ENCODE data around the gene NCBP3.
"Not testable (repeated sequence)": the region's sequence is repeated elsewhere in the genome, so short reads cannot be mapped to it uniquely, and the experiment has no call there.

NCBP3 gene

GRCh38 chr17:3880983-3881382, 34.9 kb upstream of the NCBP3 start:
- DNase-seq (ENCODE audit: low read depth), result no peak

- no peak for DNase-seq (ENCODE audit: low read depth)
Observed at GRCh38 chr17:3879591-3880417, 33.8 kb upstream of the NCBP3 start.

- no peak for DNase-seq (ENCODE audit: low read depth)
Observed at GRCh38 chr17:3879186-3879585, 33.1 kb upstream of the NCBP3 start.

DNA sequence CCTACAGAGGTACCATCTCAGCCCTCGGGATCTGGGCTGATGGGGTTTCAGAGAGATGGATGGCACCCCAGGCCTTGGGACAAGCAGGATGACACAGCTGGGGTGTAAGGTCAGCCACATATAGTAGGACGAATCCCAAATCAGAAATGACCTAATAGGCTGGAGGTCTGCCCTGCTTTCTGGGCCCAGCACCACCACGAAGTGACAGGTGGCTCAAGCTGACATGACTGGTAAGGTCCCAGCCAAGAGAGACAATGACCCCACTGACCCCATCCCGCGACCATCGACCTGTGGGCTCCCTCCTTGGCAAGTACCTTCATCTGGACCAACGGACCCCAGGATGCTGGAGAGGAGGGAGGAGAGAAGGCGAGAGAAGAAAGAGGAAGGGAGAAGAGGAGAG, 31.2 kb upstream of the NCBP3 start:
- DNase-seq (ENCODE audit: low read depth), result no peak

- no peak for DNase-seq (ENCODE audit: low read depth)
Observed at GRCh38 chr17:3875317-3875716, 29.3 kb upstream of the NCBP3 start.

- no peak for DNase-seq (ENCODE audit: low read depth)
Observed at GRCh38 chr17:3873862-3874261, 27.8 kb upstream of the NCBP3 start.

GRCh38 chr17:3870871-3871306, 24.8 kb upstream of the NCBP3 start:
- DNase-seq (ENCODE audit: low read depth), result no peak

DNA sequence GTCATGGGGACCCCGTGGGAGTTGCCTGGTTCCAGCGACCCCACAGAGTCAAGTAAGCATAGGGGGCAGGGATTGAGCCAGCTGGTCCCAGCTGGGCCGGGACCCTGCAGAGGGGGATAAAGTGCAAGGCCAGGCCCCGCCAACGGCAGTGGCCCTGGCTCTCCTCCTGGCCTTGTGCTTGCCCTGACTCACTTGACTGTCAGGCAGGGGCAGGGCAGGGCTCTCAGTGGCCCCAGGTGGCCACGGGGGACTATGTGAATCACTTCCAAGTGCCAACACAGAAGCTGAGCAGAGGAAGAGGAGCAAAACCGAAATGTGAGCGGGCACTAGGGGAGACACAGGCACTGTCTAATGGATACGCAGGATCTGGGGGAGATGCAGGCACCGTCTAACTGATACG, 21.6 kb upstream of the NCBP3 start:
- no peak for DNase-seq (ENCODE audit: low read depth)

DNA sequence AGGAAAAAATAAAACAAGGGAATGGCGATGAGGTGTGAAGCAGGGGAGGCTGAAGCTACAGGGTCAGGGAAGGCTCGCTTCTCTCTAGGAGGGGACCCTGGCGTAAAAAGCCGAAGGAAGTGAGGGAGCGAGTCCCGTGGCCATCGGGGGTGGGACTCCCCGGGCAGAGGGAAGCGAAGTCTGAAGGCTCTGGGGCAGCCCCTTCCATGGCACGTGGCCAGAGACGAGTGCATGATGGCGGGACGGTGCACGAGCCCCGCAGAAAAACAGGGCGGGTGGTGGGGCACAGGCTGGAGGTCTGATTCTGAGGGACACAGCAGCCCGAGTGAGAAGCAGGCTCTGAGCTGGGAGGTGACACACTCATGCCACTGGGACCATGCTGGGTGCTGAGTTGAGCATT, 21.1 kb upstream of the NCBP3 start:
- no peak for DNase-seq (ENCODE audit: low read depth)

DNA sequence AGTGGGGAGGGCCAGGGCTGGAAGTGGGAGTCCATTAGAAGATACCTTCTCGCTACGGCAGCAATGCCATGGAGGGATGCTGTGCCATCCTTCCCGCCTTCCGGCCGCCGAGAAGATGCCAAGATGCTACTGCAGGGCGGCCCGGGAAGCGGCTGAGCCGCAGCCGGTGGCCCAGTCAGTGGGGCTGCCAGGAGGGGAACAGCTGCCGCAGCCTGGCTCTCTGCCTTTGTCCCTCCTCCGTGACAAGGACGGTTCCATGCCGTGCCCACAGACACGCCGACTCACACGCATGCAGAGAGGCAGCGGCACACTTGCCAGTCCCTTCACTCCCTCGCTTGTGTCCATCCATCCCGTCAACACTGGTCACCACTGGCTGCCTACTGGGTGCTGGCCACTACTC, 20.2 kb upstream of the NCBP3 start:
- no peak for DNase-seq (ENCODE audit: low read depth)

GRCh38 chr17:3865176-3865575, 19.1 kb upstream of the NCBP3 start:
- no peak for DNase-seq (ENCODE audit: low read depth)

GRCh38 chr17:3864534-3864933, 18.5 kb upstream of the NCBP3 start:
- no peak for DNase-seq (ENCODE audit: low read depth)

- DNase-seq (ENCODE audit: low read depth), result no peak
Observed at GRCh38 chr17:3861761-3862681, 16.0 kb upstream of the NCBP3 start.

GRCh38 chr17:3860939-3861700, 15.1 kb upstream of the NCBP3 start:
- DNase-seq (ENCODE audit: low read depth), result no peak

- DNase-seq (ENCODE audit: low read depth), result no peak
Observed at GRCh38 chr17:3859940-3860339, 13.9 kb upstream of the NCBP3 start.

- no peak for DNase-seq (ENCODE audit: low read depth)
Observed at GRCh38 chr17:3857261-3858105, 11.4 kb upstream of the NCBP3 start.

DNA sequence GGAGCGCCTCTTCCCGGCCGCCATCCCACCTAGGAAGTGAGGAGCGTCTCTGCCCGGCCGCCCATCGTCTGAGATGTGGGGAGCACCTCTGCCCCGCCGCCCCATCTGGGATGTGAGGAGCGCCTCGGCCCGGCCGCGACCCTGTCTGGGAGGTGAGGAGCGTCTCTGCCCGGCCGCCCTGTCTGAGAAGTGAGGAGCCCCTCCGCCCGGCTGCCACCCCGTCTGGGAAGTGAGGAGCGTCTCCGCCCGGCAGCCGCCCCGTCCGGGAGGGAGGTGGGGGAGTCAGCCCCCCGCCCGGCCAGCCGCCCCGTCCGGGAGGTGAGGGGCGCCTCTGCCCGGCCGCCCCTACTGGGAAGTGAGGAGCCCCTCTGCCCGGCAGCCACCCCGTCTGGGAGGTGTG, 8.2 kb upstream of the NCBP3 start:
- DNase-seq (ENCODE audit: low read depth), result not testable (repeated sequence)

- DNase-seq (ENCODE audit: low read depth), result no peak
Observed at GRCh38 chr17:3852561-3852960, 6.5 kb upstream of the NCBP3 start.

DNA sequence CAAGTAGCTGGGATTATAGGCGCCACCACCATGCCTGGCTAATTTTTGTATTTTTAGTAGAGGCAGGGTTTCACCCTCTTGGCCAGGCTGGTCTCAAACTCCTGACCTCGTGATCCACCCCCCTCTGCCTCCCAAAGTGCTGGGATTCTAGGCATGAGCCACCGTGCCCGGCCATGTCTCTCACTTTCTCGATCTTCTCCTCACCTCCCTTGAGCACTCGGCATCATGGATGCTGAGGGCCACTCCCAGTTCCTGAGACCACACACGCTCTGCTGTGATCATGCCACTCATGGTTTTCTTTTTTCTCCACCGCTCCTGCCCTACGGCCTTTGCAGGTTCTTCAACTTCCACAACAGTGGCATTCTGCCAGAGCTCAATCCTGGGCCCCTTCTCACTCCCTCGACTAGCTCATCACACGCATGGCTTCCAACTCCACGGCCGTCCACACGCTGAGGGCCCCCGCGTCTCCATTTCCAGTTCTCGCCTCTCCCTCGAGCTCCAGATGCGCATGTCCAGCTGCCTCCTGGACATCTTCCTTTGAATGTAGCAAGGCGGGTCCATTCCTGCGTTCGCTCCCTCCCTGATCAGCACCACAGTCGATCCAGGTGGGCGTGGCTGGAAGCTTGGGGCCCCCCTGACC, 5.5 kb upstream of the NCBP3 start:
- no peak for DNase-seq (ENCODE audit: low read depth)

GRCh38 chr17:3848229-3848835, 2.3 kb upstream of the NCBP3 start:
- DNase-seq (ENCODE audit: low read depth), result no peak

All from stimulated activated CD8-positive, alpha-beta memory T cell treated with anti-CD3 and anti-CD28 coated beads, Interleukin-7, amount 100 ng/mL, for 24 hours (primary cell).